Neural progenitor cell (in vitro differentiated cells): Measurements from ENCODE around the gene MAGEB1.

Experiments used
- EZH2 ChIP-seq: fragments of 200-600 bp; sonication (generic); IDR thresholded peaks from 2 replicates; pipeline ENCODE4 v1.6.1; 2017; ENCODE audit warnings: antibody characterized with exemption, mild to moderate bottlenecking, moderate library complexity
- TF ChIP-seq, protein P1 (sequence below): fragments of 200-600 bp; sonication (generic); IDR thresholded peaks from 2 replicates; pipeline ENCODE4 v1.5.1; 2017; ENCODE audit warnings: antibody characterized with exemption, mild to moderate bottlenecking

DNA sequence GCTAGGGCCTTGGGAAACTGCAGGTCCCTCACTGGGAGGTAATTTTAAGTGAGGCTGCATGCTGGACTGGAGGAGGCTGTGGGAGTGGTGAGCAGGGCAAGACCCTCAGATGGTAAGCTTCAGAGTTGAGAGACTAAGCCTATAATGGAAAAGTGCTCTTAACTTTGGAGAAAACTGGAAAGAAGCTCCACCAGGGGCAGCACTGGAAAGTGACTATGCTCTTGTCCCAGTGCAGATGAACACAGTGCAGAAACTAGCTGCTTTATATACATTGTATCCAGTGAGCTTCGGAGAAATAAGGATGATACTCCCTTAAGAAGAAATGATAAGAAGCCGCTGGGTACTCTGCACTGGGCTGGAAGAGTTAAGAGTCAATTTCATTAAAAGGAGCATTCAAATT lies 34.8 kb upstream of the MAGEB1 start:
- TF ChIP-seq, protein P1, sequence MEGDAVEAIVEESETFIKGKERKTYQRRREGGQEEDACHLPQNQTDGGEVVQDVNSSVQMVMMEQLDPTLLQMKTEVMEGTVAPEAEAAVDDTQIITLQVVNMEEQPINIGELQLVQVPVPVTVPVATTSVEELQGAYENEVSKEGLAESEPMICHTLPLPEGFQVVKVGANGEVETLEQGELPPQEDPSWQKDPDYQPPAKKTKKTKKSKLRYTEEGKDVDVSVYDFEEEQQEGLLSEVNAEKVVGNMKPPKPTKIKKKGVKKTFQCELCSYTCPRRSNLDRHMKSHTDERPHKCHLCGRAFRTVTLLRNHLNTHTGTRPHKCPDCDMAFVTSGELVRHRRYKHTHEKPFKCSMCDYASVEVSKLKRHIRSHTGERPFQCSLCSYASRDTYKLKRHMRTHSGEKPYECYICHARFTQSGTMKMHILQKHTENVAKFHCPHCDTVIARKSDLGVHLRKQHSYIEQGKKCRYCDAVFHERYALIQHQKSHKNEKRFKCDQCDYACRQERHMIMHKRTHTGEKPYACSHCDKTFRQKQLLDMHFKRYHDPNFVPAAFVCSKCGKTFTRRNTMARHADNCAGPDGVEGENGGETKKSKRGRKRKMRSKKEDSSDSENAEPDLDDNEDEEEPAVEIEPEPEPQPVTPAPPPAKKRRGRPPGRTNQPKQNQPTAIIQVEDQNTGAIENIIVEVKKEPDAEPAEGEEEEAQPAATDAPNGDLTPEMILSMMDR: no peak
- no peak for TF ChIP-seq EZH2
